ENCODE data around the gene C4A. TPM values are rescaled to one million over a fixed set of nuclear protein-coding genes. Genes with fewer than 3 reads are reported as not detected.
"Not testable (repeated sequence)": the region's sequence is repeated elsewhere in the genome, so short reads cannot be mapped to it uniquely, and the experiment has no call there.

C4A gene
- polyA plus RNA-seq (2012; ENCODE audit: insufficient read depth, insufficient read length), result not detected

DNA sequence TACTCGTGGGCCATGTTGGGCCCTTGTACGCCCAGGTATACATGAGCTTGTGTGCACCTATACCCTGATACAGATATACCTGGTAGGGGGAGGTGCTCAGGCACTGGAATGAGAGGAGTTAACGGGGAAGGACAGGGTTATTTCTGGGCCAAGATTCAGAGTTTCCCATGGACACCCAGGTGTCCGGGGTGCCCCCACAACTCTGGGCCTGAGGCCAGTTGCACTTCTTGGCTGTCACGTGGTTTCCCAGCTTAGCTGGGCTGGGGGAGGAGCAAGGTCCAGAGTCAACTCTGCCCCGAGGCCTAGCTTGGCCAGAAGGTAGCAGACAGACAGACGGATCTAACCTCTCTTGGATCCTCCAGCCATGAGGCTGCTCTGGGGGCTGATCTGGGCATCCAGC, at the start of gene C4A:
TSS of gene C4A (plus strand) at position 314 of the 400 bp plus-strand sequence. CDS start at position 365, 51 bp downstream.
- H3K4me3 ChIP-seq (ENCODE audit: low read length), result not testable (repeated sequence)

DNA sequence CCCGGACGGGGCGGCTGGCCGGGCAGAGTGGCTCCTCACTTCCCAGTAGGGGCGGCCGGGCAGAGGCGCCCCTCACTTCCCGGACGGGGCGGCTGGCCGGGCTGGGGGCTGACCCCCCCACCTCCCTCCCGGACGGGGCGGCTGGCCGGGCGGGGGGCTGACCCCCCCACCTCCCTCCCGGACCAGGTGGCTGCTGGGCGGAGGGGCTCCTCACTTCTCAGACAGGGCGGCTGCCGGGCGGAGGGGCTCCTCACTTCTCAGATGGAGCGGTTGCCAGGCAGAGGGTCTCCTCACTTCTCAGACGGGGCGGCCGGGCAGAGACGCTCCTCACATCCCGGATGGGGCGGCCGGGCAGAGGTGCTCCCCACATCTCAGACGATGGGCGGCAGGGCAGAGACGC, 49.7 kb upstream of the C4A start:
- not testable (repeated sequence) for DNase-seq (ENCODE audit: low read depth, low spot score); H3K4me3 ChIP-seq (ENCODE audit: low read length)

More for the DNA sequence above, at the start of gene C4A:
- not testable (repeated sequence) for DNase-seq (ENCODE audit: low read depth, low spot score)

DNA sequence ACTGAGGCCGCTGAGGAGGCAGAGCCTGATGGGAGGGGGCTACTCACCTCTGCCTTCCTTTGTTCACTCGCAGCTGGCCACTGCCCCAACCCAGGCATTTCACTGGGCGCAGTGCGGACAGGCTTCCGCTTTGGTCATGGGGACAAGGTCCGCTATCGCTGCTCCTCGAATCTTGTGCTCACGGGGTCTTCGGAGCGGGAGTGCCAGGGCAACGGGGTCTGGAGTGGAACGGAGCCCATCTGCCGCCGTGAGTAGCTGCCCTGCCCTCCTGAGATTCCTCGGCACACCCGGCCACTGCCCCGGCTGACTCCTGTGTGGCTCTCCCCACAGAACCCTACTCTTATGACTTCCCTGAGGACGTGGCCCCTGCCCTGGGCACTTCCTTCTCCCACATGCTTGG, 48.3 kb upstream of the C4A start:
- no peak overlapping the region for H3K4me3 ChIP-seq (ENCODE audit: low read length)
- no peak for DNase-seq (ENCODE audit: low read depth, low spot score)

DNA sequence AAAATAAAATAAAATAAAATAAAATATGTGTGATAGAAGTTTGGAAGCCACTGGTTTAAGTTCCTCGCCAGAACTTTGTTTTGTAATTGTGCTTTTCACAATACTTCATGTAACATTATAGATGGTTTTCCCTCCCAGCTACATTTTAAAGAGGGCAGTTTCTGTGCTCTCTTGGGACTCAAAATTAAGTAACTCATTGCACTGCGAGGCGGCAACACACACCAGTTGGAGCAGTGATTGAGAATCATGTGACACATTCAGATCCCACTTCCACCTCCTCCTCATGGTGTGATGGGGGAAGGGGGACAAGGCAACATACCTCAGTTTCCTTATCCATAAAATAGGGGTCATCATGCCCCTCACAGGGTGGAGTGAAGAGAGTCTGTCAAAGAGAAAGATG, 46.8 kb upstream of the C4A start:
- DNase-seq (ENCODE audit: low read depth, low spot score), result no peak

DNA sequence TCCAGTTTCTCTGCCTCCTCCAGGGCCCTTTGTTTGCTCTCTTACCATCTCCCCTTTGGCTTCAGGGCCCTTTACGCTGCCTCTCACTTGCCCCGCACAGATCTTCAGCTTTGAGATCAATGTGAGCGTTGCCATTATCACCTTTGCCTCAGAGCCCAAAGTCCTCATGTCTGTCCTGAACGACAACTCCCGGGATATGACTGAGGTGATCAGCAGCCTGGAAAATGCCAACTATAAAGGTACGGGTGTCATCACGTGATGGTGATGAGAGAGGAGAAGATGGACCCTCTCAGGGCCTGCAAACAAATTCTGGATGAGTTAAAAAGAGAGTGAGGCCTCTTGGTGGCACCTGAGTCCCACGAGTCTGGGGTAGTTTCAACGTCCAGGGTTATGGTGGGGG, 46.0 kb upstream of the C4A start:
- no peak for DNase-seq (ENCODE audit: low read depth, low spot score)
- H3K4me3 ChIP-seq (ENCODE audit: low read length), result no peak overlapping the region

More for the DNA sequence above, 46.8 kb upstream of the C4A start:
- no peak overlapping the region for H3K4me3 ChIP-seq (ENCODE audit: low read length)

DNA sequence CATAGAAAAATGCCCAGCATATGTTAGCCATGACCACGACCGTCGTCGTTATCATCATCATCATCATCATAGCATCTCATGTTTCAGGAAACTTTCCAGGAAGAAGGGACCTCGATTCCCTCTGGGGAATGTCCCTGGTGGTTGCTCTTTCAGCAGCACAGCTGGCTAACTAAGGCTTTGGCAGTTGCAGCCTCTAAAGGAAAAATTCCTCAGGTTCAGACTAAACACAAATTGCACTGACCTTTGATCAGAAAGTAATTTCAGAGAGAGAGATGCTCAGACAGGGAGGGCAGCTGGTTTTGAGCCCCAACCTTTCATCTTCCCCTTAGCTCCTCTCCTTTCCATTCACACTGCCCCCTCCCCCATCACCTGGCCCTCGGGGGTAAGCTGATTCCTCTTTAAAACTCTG, 41.6 kb upstream of the C4A start:
- no peak overlapping the region for H3K4me3 ChIP-seq (ENCODE audit: low read length)
- no peak for DNase-seq (ENCODE audit: low read depth, low spot score)

DNA sequence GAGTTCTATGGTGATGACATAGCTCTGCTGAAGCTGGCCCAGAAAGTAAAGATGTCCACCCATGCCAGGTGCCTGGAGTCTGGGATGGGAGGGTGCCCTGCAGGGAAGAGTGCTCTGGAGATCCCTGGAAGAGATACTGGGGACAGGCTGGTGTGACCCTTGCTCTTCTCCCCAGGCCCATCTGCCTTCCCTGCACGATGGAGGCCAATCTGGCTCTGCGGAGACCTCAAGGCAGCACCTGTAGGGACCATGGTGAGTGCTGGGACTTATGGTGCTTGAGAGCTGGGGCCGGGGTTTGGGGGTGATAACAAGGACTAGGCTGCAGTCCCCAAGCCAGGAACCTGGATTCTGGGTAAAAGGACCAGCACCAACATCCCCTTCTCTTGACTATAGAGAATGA, 38.1 kb upstream of the C4A start:
- H3K4me3 ChIP-seq (ENCODE audit: low read length), result no peak overlapping the region
- no peak for DNase-seq (ENCODE audit: low read depth, low spot score)

DNA sequence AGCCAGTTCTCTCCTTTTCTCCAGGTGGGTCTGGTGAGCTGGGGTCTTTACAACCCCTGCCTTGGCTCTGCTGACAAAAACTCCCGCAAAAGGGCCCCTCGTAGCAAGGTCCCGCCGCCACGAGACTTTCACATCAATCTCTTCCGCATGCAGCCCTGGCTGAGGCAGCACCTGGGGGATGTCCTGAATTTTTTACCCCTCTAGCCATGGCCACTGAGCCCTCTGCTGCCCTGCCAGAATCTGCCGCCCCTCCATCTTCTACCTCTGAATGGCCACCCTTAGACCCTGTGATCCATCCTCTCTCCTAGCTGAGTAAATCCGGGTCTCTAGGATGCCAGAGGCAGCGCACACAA, 36.7 kb upstream of the C4A start:
- no peak overlapping the region for H3K4me3 ChIP-seq (ENCODE audit: low read length)
- DNase-seq (ENCODE audit: low read depth, low spot score), result no peak

DNA sequence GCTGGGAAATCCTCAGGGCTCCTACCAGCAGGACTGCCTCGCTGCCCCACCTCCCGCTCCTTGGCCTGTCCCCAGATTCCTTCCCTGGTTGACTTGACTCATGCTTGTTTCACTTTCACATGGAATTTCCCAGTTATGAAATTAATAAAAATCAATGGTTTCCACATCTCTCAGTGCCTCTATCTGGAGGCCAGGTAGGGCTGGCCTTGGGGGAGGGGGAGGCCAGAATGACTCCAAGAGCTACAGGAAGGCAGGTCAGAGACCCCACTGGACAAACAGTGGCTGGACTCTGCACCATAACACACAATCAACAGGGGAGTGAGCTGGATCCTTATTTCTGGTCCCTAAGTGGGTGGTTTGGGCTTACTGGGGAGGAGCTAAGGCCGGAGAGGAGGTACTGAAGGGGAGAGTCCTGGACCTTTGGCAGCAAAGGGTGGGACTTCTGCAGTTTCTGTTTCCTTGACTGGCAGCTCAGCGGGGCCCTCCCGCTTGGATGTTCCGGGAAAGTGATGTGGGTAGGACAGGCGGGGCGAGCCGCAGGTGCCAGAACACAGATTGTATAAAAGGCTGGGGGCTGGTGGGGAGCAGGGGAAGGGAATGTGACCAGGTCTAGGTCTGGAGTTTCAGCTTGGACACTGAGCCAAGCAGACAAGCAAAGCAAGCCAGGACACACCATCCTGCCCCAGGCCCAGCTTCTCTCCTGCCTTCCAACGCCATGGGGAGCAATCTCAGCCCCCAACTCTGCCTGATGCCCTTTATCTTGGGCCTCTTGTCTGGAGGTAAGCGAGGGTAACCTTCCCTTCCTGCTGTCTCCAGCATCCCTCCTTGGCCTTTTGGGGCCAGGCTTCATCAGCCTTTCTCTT, 36.1 kb upstream of the C4A start, which contains the start of gene CFB:
TSS of gene CFB (plus strand) at position 589 of the 863 bp plus-strand sequence. CDS start at position 716, 127 bp downstream.
- no peak for DNase-seq (ENCODE audit: low read depth, low spot score)
- no peak within 1 kb of the TSS for H3K4me3 ChIP-seq (ENCODE audit: low read length)

DNA sequence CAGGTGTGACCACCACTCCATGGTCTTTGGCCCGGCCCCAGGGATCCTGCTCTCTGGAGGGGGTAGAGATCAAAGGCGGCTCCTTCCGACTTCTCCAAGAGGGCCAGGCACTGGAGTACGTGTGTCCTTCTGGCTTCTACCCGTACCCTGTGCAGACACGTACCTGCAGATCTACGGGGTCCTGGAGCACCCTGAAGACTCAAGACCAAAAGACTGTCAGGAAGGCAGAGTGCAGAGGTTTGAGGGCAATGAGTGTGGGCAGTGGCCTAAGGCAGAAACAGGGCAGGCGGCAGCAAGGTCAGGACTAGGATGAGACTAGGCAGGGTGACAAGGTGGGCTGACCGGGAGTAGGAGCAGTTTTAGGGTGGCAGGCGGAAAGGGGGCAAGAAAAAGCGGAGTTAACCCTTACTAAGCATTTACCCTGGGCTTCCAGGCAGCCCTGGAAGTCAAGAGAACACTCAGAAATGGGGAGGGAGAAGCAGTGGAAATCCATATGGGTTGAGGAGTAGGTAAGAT, 35.4 kb upstream of the C4A start:
- DNase-seq (ENCODE audit: low read depth, low spot score), result no peak
- H3K4me3 ChIP-seq (ENCODE audit: low read length), result no peak overlapping the region

DNA sequence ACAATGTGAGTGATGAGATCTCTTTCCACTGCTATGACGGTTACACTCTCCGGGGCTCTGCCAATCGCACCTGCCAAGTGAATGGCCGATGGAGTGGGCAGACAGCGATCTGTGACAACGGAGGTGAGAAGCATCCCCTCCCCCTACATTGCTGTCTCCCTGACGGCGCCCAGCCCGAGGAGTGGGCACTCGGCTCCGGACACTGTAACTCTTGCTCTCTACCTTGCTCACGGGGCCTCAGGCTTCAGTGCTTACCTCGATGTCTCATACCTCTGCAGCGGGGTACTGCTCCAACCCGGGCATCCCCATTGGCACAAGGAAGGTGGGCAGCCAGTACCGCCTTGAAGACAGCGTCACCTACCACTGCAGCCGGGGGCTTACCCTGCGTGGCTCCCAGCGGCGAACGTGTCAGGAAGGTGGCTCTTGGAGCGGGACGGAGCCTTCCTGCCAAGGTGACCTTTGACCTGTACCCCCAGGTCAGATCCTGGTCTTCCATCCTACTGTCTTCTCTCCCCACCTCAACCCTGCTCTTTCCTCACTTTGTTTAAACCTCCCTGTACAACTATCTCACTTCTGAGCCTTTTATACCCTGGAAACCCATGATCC, 34.7 kb upstream of the C4A start:
- H3K4me3 ChIP-seq (ENCODE audit: low read length), result no peak overlapping the region
- DNase-seq (ENCODE audit: low read depth, low spot score), result no peak

DNA sequence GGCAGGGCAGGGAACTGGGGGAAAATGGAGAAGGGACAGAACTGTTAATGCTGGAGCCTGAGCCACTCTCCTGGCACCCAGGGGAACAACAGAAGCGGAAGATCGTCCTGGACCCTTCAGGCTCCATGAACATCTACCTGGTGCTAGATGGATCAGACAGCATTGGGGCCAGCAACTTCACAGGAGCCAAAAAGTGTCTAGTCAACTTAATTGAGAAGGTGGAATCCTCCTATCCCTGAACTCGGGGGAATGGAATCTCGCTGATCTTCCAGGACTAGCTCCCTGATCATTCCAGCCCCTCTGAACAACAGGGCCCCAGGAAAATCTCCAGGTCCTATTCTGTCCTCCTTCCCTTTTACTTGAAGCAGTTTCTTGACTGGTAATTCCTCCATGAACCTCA, 34.0 kb upstream of the C4A start:
- no peak for DNase-seq (ENCODE audit: low read depth, low spot score)
- no peak overlapping the region for H3K4me3 ChIP-seq (ENCODE audit: low read length)

DNA sequence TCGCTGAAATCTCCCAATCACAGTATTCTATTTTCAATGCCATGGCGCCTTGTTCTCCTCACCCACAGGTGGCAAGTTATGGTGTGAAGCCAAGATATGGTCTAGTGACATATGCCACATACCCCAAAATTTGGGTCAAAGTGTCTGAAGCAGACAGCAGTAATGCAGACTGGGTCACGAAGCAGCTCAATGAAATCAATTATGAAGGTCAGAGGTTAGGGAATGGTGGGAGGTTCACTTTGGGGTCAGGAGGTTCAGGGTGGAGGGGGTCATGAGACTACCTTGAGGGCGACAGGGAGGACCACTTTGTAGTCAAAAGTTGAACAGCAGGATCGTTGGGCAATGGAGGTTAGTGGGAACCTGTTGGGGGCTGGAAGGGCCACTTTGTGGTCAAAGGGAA, 33.6 kb upstream of the C4A start:
- H3K4me3 ChIP-seq (ENCODE audit: low read length), result no peak overlapping the region
- DNase-seq (ENCODE audit: low read depth, low spot score), result no peak

DNA sequence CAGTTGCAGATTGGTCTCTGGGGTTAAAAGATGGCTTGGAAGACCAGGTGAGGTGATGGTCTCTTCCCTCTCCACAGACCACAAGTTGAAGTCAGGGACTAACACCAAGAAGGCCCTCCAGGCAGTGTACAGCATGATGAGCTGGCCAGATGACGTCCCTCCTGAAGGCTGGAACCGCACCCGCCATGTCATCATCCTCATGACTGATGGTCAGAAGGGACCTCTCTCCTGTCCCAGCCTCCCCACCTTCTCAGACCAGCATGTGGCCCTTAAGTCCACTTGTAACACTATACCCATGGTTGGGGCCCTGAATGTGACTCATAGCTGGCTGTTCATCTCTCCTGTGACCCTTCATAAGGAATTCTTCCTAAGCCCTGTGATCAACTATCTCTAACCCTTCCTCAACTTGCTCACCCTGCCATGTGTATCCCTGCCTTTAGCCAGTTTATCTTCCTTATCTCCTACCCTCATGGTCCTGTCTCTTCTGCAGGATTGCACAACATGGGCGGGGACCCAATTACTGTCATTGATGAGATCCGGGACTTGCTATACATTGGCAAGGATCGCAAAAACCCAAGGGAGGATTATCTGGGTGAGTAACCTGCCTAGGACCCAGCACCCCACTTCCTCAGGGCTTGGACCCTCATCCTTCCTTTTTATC, 33.0 kb upstream of the C4A start:
- DNase-seq (ENCODE audit: low read depth, low spot score), result no peak
- no peak overlapping the region for H3K4me3 ChIP-seq (ENCODE audit: low read length)

DNA sequence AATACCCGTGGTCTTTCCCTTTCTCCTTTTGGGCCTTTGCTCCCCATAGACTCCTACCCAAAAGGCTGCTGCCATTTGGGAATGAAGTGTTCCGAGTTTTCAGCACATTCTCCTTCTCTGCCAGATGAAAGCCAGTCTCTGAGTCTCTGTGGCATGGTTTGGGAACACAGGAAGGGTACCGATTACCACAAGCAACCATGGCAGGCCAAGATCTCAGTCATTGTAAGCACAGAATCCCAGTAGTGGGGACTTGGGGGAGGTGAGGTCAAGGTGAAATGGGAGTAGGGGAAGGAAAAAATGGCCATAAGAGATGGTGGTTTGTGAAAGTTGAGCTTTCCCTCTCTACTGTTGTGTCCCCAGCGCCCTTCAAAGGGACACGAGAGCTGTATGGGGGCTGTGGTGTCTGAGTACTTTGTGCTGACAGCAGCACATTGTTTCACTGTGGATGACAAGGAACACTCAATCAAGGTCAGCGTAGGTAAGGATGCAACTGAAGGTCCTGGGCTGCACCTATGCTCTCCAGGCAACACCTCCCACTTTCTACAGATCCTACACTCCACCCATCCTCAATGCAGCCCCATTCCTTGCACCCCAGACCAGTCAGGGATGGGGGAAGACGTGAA, 31.8 kb upstream of the C4A start:
- DNase-seq (ENCODE audit: low read depth, low spot score), result no peak
- H3K4me3 ChIP-seq (ENCODE audit: low read length), result no peak overlapping the region

DNA sequence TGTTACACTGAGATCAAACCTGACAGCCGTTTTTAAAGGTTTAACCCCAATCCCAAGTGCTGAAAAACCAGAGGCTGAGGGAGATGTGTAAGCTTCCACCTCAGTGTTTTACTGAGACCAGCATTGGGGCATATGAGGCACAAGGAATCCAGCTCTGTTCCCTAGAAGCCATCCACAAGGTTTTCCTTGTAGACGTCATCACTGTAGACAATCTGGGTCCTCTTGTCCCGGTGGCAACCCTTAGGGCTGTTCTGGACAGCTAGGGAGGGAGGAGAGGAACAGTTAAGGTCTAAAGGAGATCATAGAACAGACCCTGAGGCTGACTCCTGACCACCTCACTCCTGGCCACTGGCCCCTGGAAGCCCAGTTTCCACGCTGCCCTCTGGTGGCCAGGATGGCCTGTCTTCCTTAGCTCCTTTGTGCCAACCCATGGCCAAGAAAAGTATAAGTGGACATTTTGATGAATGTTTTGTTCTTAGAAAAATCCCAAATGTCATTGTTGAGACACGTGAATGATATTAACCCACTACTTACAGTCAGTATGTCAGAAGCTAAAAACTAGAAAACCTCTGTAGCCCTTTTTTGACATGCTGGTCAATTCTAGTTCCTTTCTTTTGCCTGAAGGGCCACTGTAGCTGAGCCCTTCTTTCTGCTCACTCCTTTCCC, 29.6 kb upstream of the C4A start:
- no peak for DNase-seq (ENCODE audit: low read depth, low spot score)
- no peak overlapping the region for H3K4me3 ChIP-seq (ENCODE audit: low read length)

DNA sequence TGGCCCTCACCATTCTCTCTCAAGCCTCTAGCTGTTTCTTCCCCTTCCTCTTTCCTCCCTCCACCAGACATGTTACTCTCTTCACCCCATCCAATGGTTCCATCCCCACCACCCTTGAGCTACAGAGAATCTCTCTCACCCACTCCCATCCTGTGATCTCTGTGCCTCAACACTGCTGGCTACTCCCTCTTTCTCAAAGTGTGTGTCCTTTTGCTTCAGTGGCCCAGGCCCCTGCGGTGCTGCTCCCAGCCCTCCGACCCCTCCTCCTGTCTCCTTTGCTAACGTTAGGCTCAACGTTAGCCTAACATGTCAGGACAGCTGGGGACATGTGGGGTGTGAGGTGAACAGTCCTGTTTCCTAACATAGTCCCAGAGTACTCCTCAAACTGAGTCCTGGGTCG, 29.0 kb upstream of the C4A start:
- DNase-seq (ENCODE audit: low read depth, low spot score), result no peak
- H3K4me3 ChIP-seq (ENCODE audit: low read length), result no peak overlapping the region

DNA sequence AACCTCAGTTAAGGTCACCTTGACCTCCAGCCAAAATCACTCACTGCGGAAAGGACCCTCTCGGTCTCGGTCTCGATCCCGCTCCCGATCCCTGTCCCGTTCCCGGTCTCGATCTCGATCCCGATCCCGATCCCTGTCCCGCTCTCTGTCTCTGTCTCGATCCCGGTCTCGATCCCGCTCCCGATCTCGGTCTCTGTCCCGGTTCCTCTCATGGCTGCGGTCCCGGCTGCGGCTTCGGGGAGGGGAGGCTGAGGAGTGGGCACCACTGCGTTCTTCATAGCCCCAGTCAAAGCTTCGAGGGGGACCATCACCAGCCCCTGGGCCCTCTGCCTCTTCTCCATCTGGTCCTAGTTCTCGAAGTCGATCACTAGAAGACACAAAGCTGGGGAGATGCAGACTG, 27.3 kb upstream of the C4A start:
- DNase-seq (ENCODE audit: low read depth, low spot score), result no peak
- no peak overlapping the region for H3K4me3 ChIP-seq (ENCODE audit: low read length)

DNA sequence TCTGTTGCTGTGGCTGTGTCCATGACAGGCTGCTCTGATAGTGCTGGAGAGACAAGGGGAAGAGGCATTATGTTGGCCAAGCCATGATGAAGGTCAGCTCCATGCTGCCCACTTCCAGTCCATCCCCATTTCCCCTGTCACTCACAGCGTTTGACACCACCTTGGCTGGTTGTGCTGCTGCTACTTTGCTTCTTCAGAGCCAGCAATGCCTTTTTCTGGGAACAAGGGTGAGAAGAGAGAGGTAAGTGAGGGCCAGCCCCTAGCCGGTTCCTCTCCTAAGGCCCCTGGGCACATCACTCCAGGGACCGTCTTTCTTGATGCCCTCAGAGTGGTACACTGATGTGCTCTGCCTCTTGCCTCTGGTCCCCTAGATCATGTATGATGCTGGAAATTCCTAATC, 25.1 kb upstream of the C4A start:
- DNase-seq (ENCODE audit: low read depth, low spot score), result no peak
- no peak overlapping the region for H3K4me3 ChIP-seq (ENCODE audit: low read length)
